Left lung (tissue), 10 donors: Measurements from ENCODE around the gene DNAH8. TPM values are rescaled to one million over a fixed set of nuclear protein-coding genes. Genes with fewer than 3 reads are reported as not detected.
A peak's percentile ranks its signal among the peaks of the same experiment; 100 is the strongest.

Source experiments
- ATAC-seq: fragments of 200-7000 bp; cut with Tn5 transposase; one replicate; pipeline ENCODE4 v1.9.1; 2020; ENCODE audit warnings: moderate library complexity
- DNase-seq, 4 donors: peaks; one replicate each; pipeline ENCODE4 v3.0.0-alpha.2; 2013 to 2020
- H3K27ac ChIP-seq, 2 donors: fragments of 200-600 bp; sonication (generic) in 1 of 2; one replicate each; pipeline versions ENCODE4 v1.5.0 to v1.8.0; 2020 to 2021
- H3K27me3 ChIP-seq, 2 donors: fragments of 200-600 bp; sonication (generic) in 1 of 2; one replicate each; pipeline versions ENCODE4 v1.5.0 to v1.8.0; 2020 to 2021
- H3K36me3 ChIP-seq, 2 donors: fragments of 200-600 bp; sonication (generic) in 1 of 2; one replicate each; pipeline versions ENCODE4 v1.5.0 to v1.8.0; 2020 to 2021
- H3K4me1 ChIP-seq, 2 donors: fragments of 200-600 bp; one replicate each; pipeline ENCODE4 v1.8.0; 2021
- H3K4me3 ChIP-seq, 2 donors: fragments of 200-600 bp; sonication (generic) in 1 of 2; one replicate each; pipeline versions ENCODE4 v1.5.0 to v1.8.0; 2020 to 2021; ENCODE audit warnings: mild to moderate bottlenecking in 1 of 2
- H3K9me3 ChIP-seq, 2 donors: fragments of 200-600 bp; sonication (generic) in 1 of 2; one replicate each; pipeline versions ENCODE4 v1.5.0 to v1.8.0; 2020 to 2021
- CTCF ChIP-seq, 2 donors: fragments of 200-600 bp; sonication (generic) in 1 of 2; IDR thresholded peaks; one replicate each; pipeline versions ENCODE4 v1.5.0 to v1.8.0; 2021; ENCODE audit warnings: antibody characterized with exemption in 2 of 2
- intact Hi-C, 2 donors: fragments of 100-400 bp; cut with DNase I; formaldehyde crosslinking; loops; one replicate each; pipeline versions ENCODE4 v1.11.2 to v1.14.2; 2022
- polyA plus RNA-seq, 6 donors: library from polyadenylated mRNA; unstranded; fragments of 120-200 nt; gene quantifications; one replicate each; pipeline ENCODE4 v1.2.1, GENCODE V29; 2013; ENCODE audit not compliant: insufficient read length in 6 of 6
- total RNA-seq, 2 donors: library from RNA; stranded (reverse); fragmentation: NEBNext Ultra II Directional; extraction: Animal tissue kit (Norgen Biotek cat#: 25700); gene quantifications; one replicate each; pipeline ENCODE4 v1.2.1, GENCODE V29; 2021
- donor health status: DM: no; HTN: yes; CAD: no.
- donor health status: DM: no; HTN: no; CAD: no.

Gene DNAH8
- total and polyA plus RNA-seq, 8 donors, result 0.03 to 0.34 (median 0.08) TPM

GRCh38 chr6:38901802-38902522 lies 186.9 kb downstream of the DNAH8 start:
- Histone ChIP-seq H3K36me3 (no peaks in the 10 kb centered on the region), H3K27me3 (no peaks in the 10 kb centered on the region), H3K4me1 (no peaks in the 10 kb centered on the region), H3K9me3 (no peaks in the 10 kb centered on the region), H3K4me3 (no peak overlapping the region), H3K27ac (no peak overlapping the region)
- ATAC-seq (no peak), DNase-seq (no peak)
- no peak for TF ChIP-seq CTCF (IDR thresholded peaks at IDR 0.05)
- intact Hi-C loops, result no loop called here

DNA sequence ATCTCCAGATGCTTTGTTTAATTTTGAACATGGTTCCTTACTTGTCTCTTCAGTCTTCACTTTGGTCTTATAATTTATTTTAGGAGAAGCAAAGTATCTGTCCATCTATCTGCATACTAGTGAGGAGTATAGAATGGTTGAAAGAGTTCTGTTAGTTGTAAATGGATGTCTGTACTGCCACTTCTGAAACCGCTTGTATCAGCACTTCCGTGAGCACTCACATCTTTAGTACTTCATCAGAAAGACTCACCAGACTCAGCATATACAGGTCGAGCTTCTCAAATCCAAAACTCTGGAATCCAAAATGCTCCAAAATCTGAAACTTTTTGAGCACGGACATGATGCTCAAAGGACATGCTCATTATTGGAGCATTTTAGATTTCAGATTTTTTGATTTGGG lies 191.5 kb downstream of the DNAH8 start:
- DNase-seq (no peak), ATAC-seq (no peak)
- H3K9me3 ChIP-seq, result no peaks in the 10 kb centered on the region
- no peaks in the 10 kb centered on the region for H3K27me3 ChIP-seq
- TF ChIP-seq CTCF (IDR thresholded peaks at IDR 0.05), result no peak
- no peak overlapping the region for H3K4me3 ChIP-seq
- no peak overlapping the region for H3K27ac ChIP-seq
- H3K36me3 ChIP-seq, result no peaks in the 10 kb centered on the region
- no peaks in the 10 kb centered on the region for H3K4me1 ChIP-seq
- intact Hi-C loops, result no loop called here

DNA sequence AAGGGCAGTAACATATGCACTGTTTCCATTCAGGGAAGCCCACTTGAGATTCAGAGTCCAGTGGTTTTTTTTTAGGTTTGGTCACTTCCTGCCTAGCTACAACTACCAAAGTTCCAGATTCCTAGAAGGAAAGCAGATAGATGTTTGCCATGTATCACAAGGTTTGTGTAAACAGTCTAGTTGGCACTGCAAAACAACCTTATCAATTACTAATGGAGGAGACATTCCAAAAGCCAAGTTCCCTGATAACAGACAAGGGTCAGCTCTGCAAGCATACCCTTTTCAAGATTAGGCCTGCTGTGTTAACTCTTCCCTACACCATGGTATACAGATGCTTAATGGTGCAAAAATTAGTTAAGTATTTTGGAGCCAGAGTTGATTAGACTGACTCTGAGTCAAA lies 192.2 kb downstream of the DNAH8 start:
- Histone ChIP-seq H3K4me3 (no peak overlapping the region), H3K36me3 (no peaks in the 10 kb centered on the region), H3K27ac (no peak overlapping the region), H3K4me1 (no peaks in the 10 kb centered on the region), H3K9me3 (no peaks in the 10 kb centered on the region), H3K27me3 (no peaks in the 10 kb centered on the region)
- DNase-seq (no peak), ATAC-seq (no peak)
- intact Hi-C loops, result no loop called here
- TF ChIP-seq CTCF (IDR thresholded peaks at IDR 0.05), result no peak

GRCh38 chr6:38909015-38909730 lies 194.1 kb downstream of the DNAH8 start:
- DNase-seq (peak in 2 of 4 donors; percentile 1 to 8), ATAC-seq (peak; percentile 72)
- Histone ChIP-seq H3K36me3 (no peaks in the 10 kb centered on the region), H3K27ac (no peak overlapping the region), H3K4me1 (no peaks in the 10 kb centered on the region), H3K27me3 (no peaks in the 10 kb centered on the region), H3K4me3 (no peak overlapping the region), H3K9me3 (no peaks in the 10 kb centered on the region)
- intact Hi-C loops, result no loop called here
- TF ChIP-seq CTCF (IDR thresholded peaks at IDR 0.05), result no peak

DNA sequence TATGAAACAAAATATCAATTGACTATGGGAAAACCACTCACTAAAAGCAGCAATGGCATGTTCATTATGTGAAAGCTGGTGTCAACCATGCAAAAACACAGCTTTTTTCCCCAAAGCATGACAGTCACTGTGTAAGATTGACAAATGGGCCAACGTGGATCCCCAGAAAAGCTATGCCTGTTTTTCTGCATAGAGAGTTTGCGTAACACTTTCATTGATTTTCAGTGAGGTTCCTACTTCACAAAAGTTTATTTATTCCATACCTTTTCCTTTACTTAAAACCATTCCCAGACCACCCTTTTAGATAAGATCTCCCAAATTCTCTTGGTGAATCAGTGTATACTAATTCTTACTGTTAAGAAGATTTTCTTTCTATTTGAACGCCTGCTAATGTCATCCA lies 195.1 kb downstream of the DNAH8 start:
- Histone ChIP-seq H3K4me3 (no peak overlapping the region), H3K9me3 (no peaks in the 10 kb centered on the region), H3K36me3 (no peaks in the 10 kb centered on the region), H3K27me3 (no peaks in the 10 kb centered on the region), H3K4me1 (no peaks in the 10 kb centered on the region), H3K27ac (no peak overlapping the region)
- ATAC-seq (no peak), DNase-seq (no peak)
- no peak for TF ChIP-seq CTCF (IDR thresholded peaks at IDR 0.05)
- intact Hi-C loops, result no loop called here
